Activated T-cell treated with anti-CD3 and anti-CD28 coated beads, Interleukin-2, amount 50 U/mL, for 24 hours (primary cell): Measurements from ENCODE around the gene GRAP.

Source experiments
- DNase-seq: peaks from one replicate; pipeline ENCODE4 v3.0.0-alpha.2; 2020
- H3K27ac Mint-ChIP-seq: 2 replicates; pipeline ENCODE4 v1.8.0; 2020; ENCODE audit warnings: mild to moderate bottlenecking, mixed read lengths
- H3K27me3 Mint-ChIP-seq: 2 replicates; pipeline ENCODE4 v1.8.0; 2020; ENCODE audit warnings: mixed read lengths
- H3K36me3 Mint-ChIP-seq: 2 replicates; pipeline ENCODE4 v1.8.0; 2020; ENCODE audit warnings: low read depth, mixed read lengths
- H3K4me1 Mint-ChIP-seq: 2 replicates; pipeline ENCODE4 v1.8.0; 2020; ENCODE audit warnings: low read depth, mixed read lengths
- H3K4me3 Mint-ChIP-seq: 2 replicates; pipeline ENCODE4 v1.8.0; 2020; ENCODE audit warnings: mild to moderate bottlenecking, moderate library complexity, mixed read lengths
- H3K9me3 Mint-ChIP-seq: 2 replicates; pipeline ENCODE4 v1.8.0; 2020; ENCODE audit warnings: mixed read lengths

The GRAP gene

DNA sequence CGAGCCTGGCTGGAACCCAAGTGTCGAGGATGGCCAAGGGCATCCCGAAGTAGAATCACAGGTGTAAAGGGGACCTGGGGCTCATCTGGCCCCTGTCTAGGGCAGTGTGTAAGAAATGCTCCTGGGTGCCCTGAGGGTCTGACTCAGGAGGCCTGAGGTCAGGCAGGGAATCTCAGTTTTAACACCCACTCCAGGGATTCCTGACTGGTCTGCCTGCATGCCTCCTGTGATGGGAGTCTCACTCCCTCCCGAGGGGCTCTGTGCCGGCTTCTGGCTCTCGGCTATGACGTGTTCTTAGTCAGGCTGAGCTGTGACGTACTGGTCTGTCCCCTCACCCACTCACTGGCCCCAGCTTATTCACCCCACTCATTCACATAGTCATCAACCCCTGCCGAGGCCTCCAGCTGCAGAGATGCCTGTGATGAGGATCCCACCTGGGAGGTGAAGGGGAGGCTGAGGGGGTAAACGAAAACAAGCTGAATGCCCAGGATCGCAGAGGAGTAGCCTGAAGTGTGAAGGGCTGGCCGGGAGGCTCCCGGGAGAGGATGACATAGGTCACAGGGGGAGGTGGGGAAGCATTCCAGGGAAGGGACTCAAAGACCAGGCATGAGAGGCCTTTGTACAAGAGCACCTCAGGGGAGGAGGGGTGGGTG, 65.9 kb downstream of the GRAP start:
- Mint-ChIP-seq H3K36me3 (peaks cover 73% of the 10 kb centered on the region), H3K4me1 (peaks cover 3% of the 10 kb centered on the region), H3K27me3 (no peaks in the 10 kb centered on the region), H3K9me3 (no peaks in the 10 kb centered on the region), H3K4me3 (no peak overlapping the region), H3K27ac (peak overlapping the region; percentile 19)
- DNase-seq = no peak

DNA sequence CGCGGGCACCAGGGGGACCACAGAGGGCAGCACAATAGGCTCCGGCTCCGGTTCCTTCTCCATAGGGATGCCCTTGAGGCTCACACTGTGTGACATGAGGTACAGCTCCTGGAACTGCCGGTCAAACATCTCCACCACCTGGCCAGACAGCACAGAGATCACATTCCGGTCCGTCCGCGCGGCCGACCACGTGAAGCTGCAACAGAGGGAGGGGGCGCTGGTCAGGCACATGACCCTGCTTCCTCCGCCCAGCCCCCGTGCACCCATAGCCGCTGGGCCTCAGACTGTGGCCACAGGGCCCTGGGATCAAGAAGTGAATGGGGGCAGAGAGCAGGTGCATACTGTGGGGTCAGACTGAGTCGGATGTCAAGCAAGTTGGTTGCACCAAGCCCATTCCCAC, 68.1 kb downstream of the GRAP start:
- Mint-ChIP-seq H3K4me1 (peaks cover 15% of the 10 kb centered on the region), H3K36me3 (peaks cover 70% of the 10 kb centered on the region), H3K9me3 (no peaks in the 10 kb centered on the region), H3K27ac (no peak overlapping the region), H3K4me3 (no peak overlapping the region), H3K27me3 (no peaks in the 10 kb centered on the region)
- DNase-seq = no peak

DNA sequence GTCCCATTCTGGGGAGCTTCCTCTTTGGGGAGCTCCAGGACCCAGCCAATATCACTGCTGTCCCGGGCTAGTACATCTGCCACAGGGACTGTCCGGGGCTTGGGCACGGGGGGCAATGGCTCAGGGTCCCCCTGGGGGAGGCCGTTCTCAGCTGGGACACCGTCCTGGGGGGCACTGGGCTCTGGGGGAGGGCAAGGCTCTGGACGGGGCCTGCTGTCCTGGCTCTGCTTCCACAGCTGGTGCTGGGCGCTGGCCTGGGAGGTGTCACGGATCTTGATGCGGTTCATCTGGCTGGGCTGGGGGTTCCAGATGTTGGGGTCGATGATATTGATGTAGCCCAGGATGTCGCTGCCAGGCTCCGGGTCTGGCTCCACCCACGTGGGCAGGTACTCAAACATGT, 68.7 kb downstream of the GRAP start:
- no peak overlapping the region for H3K4me3 Mint-ChIP-seq
- H3K4me1 Mint-ChIP-seq = peaks cover 16% of the 10 kb centered on the region
- no peaks in the 10 kb centered on the region for H3K9me3 Mint-ChIP-seq
- H3K27me3 Mint-ChIP-seq = no peaks in the 10 kb centered on the region
- DNase-seq = no peak
- no peak overlapping the region for H3K27ac Mint-ChIP-seq
- peaks cover 73% of the 10 kb centered on the region for H3K36me3 Mint-ChIP-seq

DNA sequence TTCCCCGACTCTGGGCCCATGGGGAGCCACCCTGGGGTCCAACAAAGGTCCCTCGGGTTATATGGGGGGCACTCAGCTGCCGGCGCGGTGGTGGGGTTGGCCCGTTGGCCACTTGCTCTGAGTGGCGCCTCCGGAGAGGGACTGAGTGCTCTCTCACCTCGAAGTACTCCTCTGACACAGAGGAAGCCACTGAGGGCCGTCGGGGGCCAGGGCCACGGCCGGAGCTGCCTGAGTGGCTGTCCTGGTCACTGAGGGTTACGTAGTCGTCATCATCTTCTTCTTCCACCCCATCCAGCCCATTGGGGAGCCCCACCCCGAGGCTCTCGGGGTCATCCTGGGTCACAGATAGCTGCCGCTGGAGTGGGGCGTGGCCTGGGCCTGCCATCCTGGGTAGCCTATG, 69.1 kb downstream of the GRAP start:
- Mint-ChIP-seq H3K4me1 (peaks cover 16% of the 10 kb centered on the region), H3K36me3 (peaks cover 76% of the 10 kb centered on the region), H3K27me3 (no peaks in the 10 kb centered on the region), H3K4me3 (no peak overlapping the region), H3K9me3 (no peaks in the 10 kb centered on the region), H3K27ac (no peak overlapping the region)
- DNase-seq = no peak

DNA sequence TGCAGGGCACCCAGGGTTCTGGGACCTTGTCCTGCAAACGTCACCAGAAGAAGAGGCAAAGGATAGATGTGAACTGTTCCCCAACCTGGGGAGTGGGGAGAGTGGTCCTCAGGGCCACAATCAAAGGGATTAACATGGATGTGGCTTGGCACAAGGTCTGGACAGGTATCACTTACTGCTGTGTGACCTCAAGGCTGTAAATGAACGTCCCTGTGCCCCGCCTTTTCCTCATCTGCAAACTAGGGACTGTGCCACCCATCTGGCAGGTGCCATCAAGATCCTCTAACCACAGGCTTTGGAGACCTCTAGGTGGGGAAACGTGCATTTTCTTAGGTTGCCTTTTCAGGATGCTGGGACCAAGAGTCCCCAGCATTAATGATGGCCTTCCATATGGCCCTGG, 69.7 kb downstream of the GRAP start:
- no peaks in the 10 kb centered on the region for H3K27me3 Mint-ChIP-seq
- no peak overlapping the region for H3K27ac Mint-ChIP-seq
- H3K36me3 Mint-ChIP-seq = peaks cover 78% of the 10 kb centered on the region
- H3K4me3 Mint-ChIP-seq = no peak overlapping the region
- no peak for DNase-seq
- no peaks in the 10 kb centered on the region for H3K9me3 Mint-ChIP-seq
- peaks cover 13% of the 10 kb centered on the region for H3K4me1 Mint-ChIP-seq

DNA sequence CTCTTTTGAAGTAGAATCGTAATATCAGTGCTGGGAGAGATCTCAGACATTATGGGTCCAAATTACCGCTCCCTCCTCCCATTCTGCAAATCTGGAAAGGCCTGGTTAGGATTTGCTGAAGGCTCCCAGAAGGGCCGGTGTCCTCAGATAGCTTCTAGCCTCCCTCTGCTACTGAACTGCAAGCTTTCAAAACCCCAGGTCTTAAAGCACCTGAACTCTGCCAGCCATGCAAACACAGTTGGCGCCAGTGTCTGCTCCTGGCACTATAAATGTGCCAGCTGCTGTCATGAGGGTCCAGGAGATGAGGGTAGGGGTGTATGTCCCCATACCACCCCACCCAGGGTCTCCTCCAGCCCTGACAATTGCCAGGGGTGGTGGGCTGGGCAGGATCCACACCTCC, 70.6 kb downstream of the GRAP start:
- Mint-ChIP-seq H3K36me3 (peaks cover 85% of the 10 kb centered on the region), H3K4me1 (peaks cover 13% of the 10 kb centered on the region), H3K27me3 (no peaks in the 10 kb centered on the region), H3K27ac (no peak overlapping the region), H3K4me3 (no peak overlapping the region), H3K9me3 (no peaks in the 10 kb centered on the region)
- no peak for DNase-seq

DNA sequence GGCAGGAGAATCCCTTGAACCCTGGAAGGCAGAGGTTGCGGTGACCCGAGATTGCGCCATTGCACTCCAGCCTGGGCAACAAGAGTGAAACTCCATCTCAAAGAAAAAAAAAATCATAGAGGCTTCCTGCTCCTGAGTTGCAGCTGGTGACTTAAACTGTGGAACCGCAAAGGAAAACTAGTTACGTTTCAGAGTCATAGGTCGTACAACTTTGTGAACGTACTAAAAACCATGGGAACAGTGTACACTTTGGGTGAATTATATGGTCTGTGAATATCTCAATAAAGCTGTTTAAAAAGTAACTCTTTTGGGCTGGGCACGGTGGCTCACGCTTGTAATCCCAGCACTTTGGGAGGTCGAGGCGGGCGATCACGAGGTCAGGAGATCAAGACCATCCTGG, 71.2 kb downstream of the GRAP start:
- H3K4me3 Mint-ChIP-seq = no peak overlapping the region
- H3K4me1 Mint-ChIP-seq = peaks cover 13% of the 10 kb centered on the region
- no peak for DNase-seq
- H3K36me3 Mint-ChIP-seq = peaks cover 87% of the 10 kb centered on the region
- no peaks in the 10 kb centered on the region for H3K9me3 Mint-ChIP-seq
- H3K27me3 Mint-ChIP-seq = no peaks in the 10 kb centered on the region
- H3K27ac Mint-ChIP-seq = no peak overlapping the region

DNA sequence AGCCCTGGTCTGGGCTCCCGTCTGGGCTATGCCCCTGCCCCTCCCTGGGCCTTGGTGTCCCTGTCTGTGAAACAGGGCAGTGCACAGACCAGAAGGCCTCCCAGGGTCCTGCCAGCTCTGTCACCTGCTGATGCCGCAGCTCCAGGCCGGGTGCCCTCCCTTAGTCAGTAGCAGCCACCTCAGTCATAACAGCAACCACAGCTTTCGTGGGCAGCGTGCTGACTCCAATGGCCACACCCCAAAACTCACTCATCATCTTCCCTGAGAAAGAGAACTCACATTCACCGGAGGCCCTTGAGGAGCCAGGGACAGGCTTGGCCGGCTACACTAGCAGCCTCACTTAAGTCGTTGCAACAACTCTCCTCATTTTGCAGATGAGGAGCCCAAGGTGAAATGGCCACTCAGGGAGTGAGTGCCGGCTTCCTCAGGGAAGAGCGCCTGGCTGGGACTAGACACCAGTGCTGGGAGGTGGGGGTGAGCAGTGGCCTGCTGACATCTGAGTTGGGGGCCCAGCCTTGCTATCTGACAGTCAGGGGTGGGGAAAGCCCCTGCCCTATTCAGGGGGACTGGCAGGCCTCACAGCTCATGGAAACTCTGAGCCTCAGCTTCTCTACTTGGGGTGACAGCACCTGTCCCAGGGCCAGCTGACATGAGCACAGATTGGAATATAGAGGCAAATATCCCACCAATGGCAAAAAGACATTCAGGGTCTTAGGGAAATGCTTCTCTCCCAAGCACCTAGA, 72.2 kb downstream of the GRAP start:
- Mint-ChIP-seq H3K27ac (peak overlapping the region; percentile 37), H3K27me3 (no peaks in the 10 kb centered on the region), H3K4me3 (no peak overlapping the region), H3K4me1 (peaks cover 21% of the 10 kb centered on the region), H3K36me3 (peaks cover 87% of the 10 kb centered on the region), H3K9me3 (no peaks in the 10 kb centered on the region)
- DNase-seq = no peak

DNA sequence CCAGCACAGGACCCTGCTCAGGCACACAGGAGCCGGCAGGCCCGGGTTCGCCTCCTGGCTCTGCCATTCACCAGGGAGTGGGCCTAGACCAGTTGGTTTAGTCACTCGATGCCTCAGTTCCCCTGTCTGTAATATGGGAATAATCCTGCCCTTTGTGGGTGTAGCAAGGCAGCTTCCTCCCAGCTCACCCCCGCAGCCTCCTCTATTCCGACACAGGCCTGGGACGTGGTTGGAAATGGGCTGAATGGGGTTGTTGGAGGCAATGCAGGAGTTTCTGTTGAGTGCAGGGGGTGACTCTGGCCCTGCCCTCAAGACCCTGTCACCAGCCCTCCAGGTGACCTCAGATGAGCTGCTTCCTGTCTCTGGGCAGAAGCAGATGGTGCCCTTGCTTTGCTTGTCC, 75.0 kb downstream of the GRAP start:
- peaks cover 27% of the 10 kb centered on the region for H3K4me1 Mint-ChIP-seq
- no peaks in the 10 kb centered on the region for H3K9me3 Mint-ChIP-seq
- H3K4me3 Mint-ChIP-seq = no peak overlapping the region
- no peaks in the 10 kb centered on the region for H3K27me3 Mint-ChIP-seq
- no peak for DNase-seq
- H3K36me3 Mint-ChIP-seq = peaks cover 63% of the 10 kb centered on the region
- no peak overlapping the region for H3K27ac Mint-ChIP-seq
